BJ (cell line): Measurements from ENCODE around the gene UTS2. TPM values are rescaled to one million over a fixed set of nuclear protein-coding genes. Genes with fewer than 3 reads are reported as not detected.

Experiments
- CTCF ChIA-PET: fragments of 350-600 bp; formaldehyde crosslinking; extraction: SDS; loops from one replicate; lab custom pipeline; 2021; ENCODE audit warnings: antibody characterized with exemption, inconsistent platforms; lab: Yijun Ruan, JAX
- POLR2A ChIA-PET: fragments of 300-600 bp; sonication (Branson Sonifier 250); formaldehyde crosslinking; extraction: SDS; loops from one replicate; lab custom pipeline; 2021; ENCODE audit warnings: antibody characterized with exemption; lab: Charles Lee
- DNase-seq: peaks from one replicate; pipeline ENCODE4 v3.0.0-alpha.2; 2011; ENCODE audit warnings: low read depth
- H3K27me3 ChIP-seq: 2 replicates; pipeline ENCODE4 v1.6.0; 2011; ENCODE audit warnings: low read length; ENCODE audit not compliant: control insufficient read depth, insufficient read depth
- H3K36me3 ChIP-seq: 2 replicates; pipeline ENCODE4 v1.5.1; 2011; ENCODE audit warnings: low read length; ENCODE audit not compliant: control insufficient read depth, insufficient read depth
- H3K4me3 ChIP-seq: 2 replicates; pipeline ENCODE4 v1.5.1; 2011; ENCODE audit warnings: low read depth, mild to moderate bottlenecking, control low read depth, low read length
- CTCF ChIP-seq: IDR thresholded peaks from 2 replicates; pipeline ENCODE4 v1.5.1; 2011; ENCODE audit warnings: low read depth, mild to moderate bottlenecking, control low read depth, inconsistent platforms, low read length, moderate library complexity; ENCODE audit not compliant: insufficient read depth
- polyA plus RNA-seq: library from polyadenylated mRNA; depleted of rRNA; stranded (reverse); fragments of >200 nt; gene quantifications from 2 replicates; pipeline ENCODE4 v1.2.3, GENCODE V29; 2011; rRNA removed

UTS2 gene
- polyA plus RNA-seq, 1 experiment: not detected

GRCh38 chr1:7805460-7805859 lies 47.4 kb downstream of the UTS2 start:
- CTCF ChIA-PET: interaction anchor here (0.7 kb wide), 1 partner anchor 16 kb away, joined by 3 read pairs; no protein-coding TSS in a partner anchor
- H3K4me3 ChIP-seq: no peak overlapping the region

More at GRCh38 chr1:7805460-7805859, 47.4 kb downstream of the UTS2 start:
- peaks cover 2% of the 10 kb centered on the region; the same call in 1 of the 2 replicates for H3K36me3 ChIP-seq
- POLR2A ChIA-PET: no interaction called here
- DNase-seq: no peak
- H3K27me3 ChIP-seq: no peaks in the 10 kb centered on the region
- TF ChIP-seq CTCF: no peak

Other genes starting within 250 kb of the UTS2 start
- gene VAMP3, start 81.8 kb downstream of the UTS2 start, polyA plus RNA-seq: 106 and 162 TPM in 2 replicates
- 13.5 and 14.9 TPM in 2 replicates for gene PER3, start 68.8 kb downstream of the UTS2 start, polyA plus RNA-seq
- gene TNFRSF9, start 87.8 kb upstream of the UTS2 start, polyA plus RNA-seq: not detected in 2 replicates
- gene PARK7, start 108.6 kb upstream of the UTS2 start, polyA plus RNA-seq: 242 and 358 TPM in 2 replicates
- gene ERRFI1, start 173.2 kb upstream of the UTS2 start, polyA plus RNA-seq: 20.5 and 30.3 TPM in 2 replicates